OCI-LY7 (cell line): Measurements from ENCODE around the gene NEK4. TPM values are rescaled to one million over a fixed set of nuclear protein-coding genes. Genes with fewer than 3 reads are reported as not detected.

Experiments
- BruUV-seq: library from RNA; stranded (reverse); fragments of 400-500 nt; replicated peaks from 2 replicates; lab custom pipeline; 2021; lab: Mats Ljungman, UMichigan
- CTCF ChIA-PET: fragments of 300-600 bp; sonication (Branson Sonifier 250); formaldehyde crosslinking; loops from one replicate; lab custom pipeline; 2022; ENCODE audit warnings: antibody characterized with exemption; ENCODE audit not compliant: unreplicated experiment; lab: Charles Lee
- POLR2A ChIA-PET: fragments of 300-600 bp; sonication (Branson Sonifier 250); formaldehyde crosslinking; loops from one replicate; lab custom pipeline; 2022; ENCODE audit warnings: antibody characterized with exemption; lab: Charles Lee
- DNase-seq: peaks from one replicate; pipeline ENCODE4 v3.0.0-alpha.2; 2015; ENCODE audit warnings: low spot score
- H2AFZ ChIP-seq: fragments of 200-600 bp; sonication (generic), shearing (Covaris generic); 2 replicates; pipeline ENCODE4 v1.6.1; 2014; ENCODE audit warnings: mild to moderate bottlenecking, antibody characterized with exemption, low read length, moderate library complexity
- H3K27ac ChIP-seq: fragments of 200-600 bp; sonication (generic); 2 replicates; pipeline ENCODE4 v1.5.1; 2014; ENCODE audit warnings: mixed run types, low read depth, mild to moderate bottlenecking, moderate library complexity, low read length, inconsistent platforms; ENCODE audit not compliant: poor library complexity, severe bottlenecking
- H3K36me3 ChIP-seq: fragments of 200-600 bp; sonication (generic); 2 replicates; pipeline ENCODE4 v1.6.1; 2014; ENCODE audit warnings: mild to moderate bottlenecking, antibody characterized with exemption, low read length, moderate library complexity, mixed read lengths; ENCODE audit not compliant: insufficient read depth
- H3K4me1 ChIP-seq: fragments of 200-600 bp; sonication (generic); 2 replicates; pipeline ENCODE4 v1.5.1; 2014; ENCODE audit warnings: mild to moderate bottlenecking, low read length; ENCODE audit not compliant: insufficient read depth, poor library complexity, severe bottlenecking
- H3K4me2 ChIP-seq: fragments of 200-600 bp; sonication (generic); 2 replicates; pipeline ENCODE4 v1.6.1; 2014; ENCODE audit warnings: mild to moderate bottlenecking, low read length
- H3K4me3 ChIP-seq: fragments of 200-600 bp; sonication (generic); 2 replicates; pipeline ENCODE4 v1.5.1; 2014; ENCODE audit warnings: mild to moderate bottlenecking, low read depth, low read length; ENCODE audit not compliant: poor library complexity, severe bottlenecking
- H3K79me2 ChIP-seq: fragments of 200-600 bp; sonication (generic); 2 replicates; pipeline ENCODE4 v1.6.1; 2016; ENCODE audit warnings: low read depth, mild to moderate bottlenecking, low read length, moderate library complexity, mixed read lengths; ENCODE audit not compliant: insufficient read depth
- H3K9me2 ChIP-seq: fragments of 200-600 bp; sonication (generic); 2 replicates; pipeline ENCODE4 v1.6.1; 2016; ENCODE audit warnings: mild to moderate bottlenecking, low read length, mixed read lengths; ENCODE audit not compliant: insufficient read depth
- H3K9me3 ChIP-seq: fragments of 200-600 bp; sonication (generic); 2 replicates; pipeline ENCODE4 v1.6.1; 2014; ENCODE audit warnings: mild to moderate bottlenecking, mixed run types, low read length, mixed read lengths
- H4K20me1 ChIP-seq: fragments of 200-600 bp; sonication (generic); 2 replicates; pipeline ENCODE4 v1.6.1; 2014; ENCODE audit warnings: mild to moderate bottlenecking, antibody characterized with exemption, low read length, moderate library complexity, mixed read lengths; ENCODE audit not compliant: insufficient read depth
- CTCF ChIP-seq: fragments of 200-600 bp; sonication (generic); conservative IDR thresholded peaks from 2 replicates; pipeline ENCODE4 v1.5.1; 2014; ENCODE audit warnings: mild to moderate bottlenecking, antibody characterized with exemption, low read length, moderate library complexity, mixed read lengths
- EZH2phosphoT487 ChIP-seq: fragments of 200-600 bp; sonication (generic); IDR thresholded peaks from 2 replicates; pipeline ENCODE4 v1.6.1; 2018; ENCODE audit warnings: low read depth, borderline replicate concordance, mild to moderate bottlenecking, mixed run types, antibody characterized with exemption, low read length, moderate library complexity, mixed read lengths
- intact Hi-C: fragments of 100-400 bp; cut with micrococcal nuclease; formaldehyde crosslinking; loops from one replicate; pipeline ENCODE4 v1.10.0; 2022; ENCODE audit not compliant: unreplicated experiment
- total RNA-seq, 2 experiments: library from RNA; depleted of rRNA in 1 of 2; stranded (reverse); fragments of >200 nt in 1 of 2; shearing (Covaris generic) in 1 of 2; gene quantifications; 2 replicates each; pipeline ENCODE4 v1.2.3, GENCODE V29; 2014 to 2022

NEK4 gene
- total RNA-seq, 2 experiments from 2014 or later: 27.5 to 38.6 TPM

GRCh38 chr3:52695798-52696671 lies 74.7 kb downstream of the NEK4 start:
- Histone ChIP-seq H3K79me2 (peaks cover 14% of the 10 kb centered on the region; the same call in 1 of the 2 replicates), H3K4me3 (no peak overlapping the region), H3K4me2 (no peak overlapping the region), H3K27ac (peak overlapping the region; percentile 34), H3K36me3 (peaks cover 76% of the 10 kb centered on the region), H3K9me3 (no peaks in the 10 kb centered on the region), H4K20me1 (peaks cover 30% of the 10 kb centered on the region), H3K9me2 (no peaks in the 10 kb centered on the region), H2AFZ (no peak overlapping the region), H3K4me1 (peaks cover 14% of the 10 kb centered on the region)
- intact Hi-C loops: no loop called here
- TF ChIP-seq CTCF: no peak
- TF ChIP-seq EZH2phosphoT487: no peak
- ChIA-PET POLR2A (interaction anchor here (0.6 to 0.7 kb wide), 2 partner anchors 204 to 1657 kb away, joined by 3 to 10 read pairs; no protein-coding TSS in a partner anchor), CTCF (no interaction called here)
- BruUV-seq: no TSS peak
- no peak for DNase-seq

GRCh38 chr3:52694528-52695189 lies 76.1 kb downstream of the NEK4 start:
- H3K27ac ChIP-seq: no peak overlapping the region
- peaks cover 14% of the 10 kb centered on the region for H3K4me1 ChIP-seq
- intact Hi-C loops: no loop called here
- no peak overlapping the region for H3K4me2 ChIP-seq
- no peaks in the 10 kb centered on the region for H3K9me3 ChIP-seq
- H4K20me1 ChIP-seq: peaks cover 30% of the 10 kb centered on the region
- POLR2A ChIA-PET: no interaction called here
- CTCF ChIA-PET: no interaction called here
- TF ChIP-seq EZH2phosphoT487 (no peak), CTCF (no peak)
- H2AFZ ChIP-seq: no peak overlapping the region
- H3K4me3 ChIP-seq: no peak overlapping the region
- H3K79me2 ChIP-seq: peaks cover 23% of the 10 kb centered on the region; the same call in 1 of the 2 replicates
- no peak for DNase-seq
- H3K36me3 ChIP-seq: peaks cover 87% of the 10 kb centered on the region
- H3K9me2 ChIP-seq: no peaks in the 10 kb centered on the region
- BruUV-seq: TSS peak; percentile 62
